DMS 273 (cell line): ENCODE measurements around the gene SLC36A4.
"Not testable (repeated sequence)": the region's sequence is repeated elsewhere in the genome, so short reads cannot be mapped to it uniquely, and the experiment has no call there.

ENCODE experiments used
- DNase-seq: peaks from one replicate; lab custom pipeline; 2025; ENCODE audit not compliant: unreplicated experiment; lab: John Stamatoyannopoulos, UW

Gene SLC36A4

DNA sequence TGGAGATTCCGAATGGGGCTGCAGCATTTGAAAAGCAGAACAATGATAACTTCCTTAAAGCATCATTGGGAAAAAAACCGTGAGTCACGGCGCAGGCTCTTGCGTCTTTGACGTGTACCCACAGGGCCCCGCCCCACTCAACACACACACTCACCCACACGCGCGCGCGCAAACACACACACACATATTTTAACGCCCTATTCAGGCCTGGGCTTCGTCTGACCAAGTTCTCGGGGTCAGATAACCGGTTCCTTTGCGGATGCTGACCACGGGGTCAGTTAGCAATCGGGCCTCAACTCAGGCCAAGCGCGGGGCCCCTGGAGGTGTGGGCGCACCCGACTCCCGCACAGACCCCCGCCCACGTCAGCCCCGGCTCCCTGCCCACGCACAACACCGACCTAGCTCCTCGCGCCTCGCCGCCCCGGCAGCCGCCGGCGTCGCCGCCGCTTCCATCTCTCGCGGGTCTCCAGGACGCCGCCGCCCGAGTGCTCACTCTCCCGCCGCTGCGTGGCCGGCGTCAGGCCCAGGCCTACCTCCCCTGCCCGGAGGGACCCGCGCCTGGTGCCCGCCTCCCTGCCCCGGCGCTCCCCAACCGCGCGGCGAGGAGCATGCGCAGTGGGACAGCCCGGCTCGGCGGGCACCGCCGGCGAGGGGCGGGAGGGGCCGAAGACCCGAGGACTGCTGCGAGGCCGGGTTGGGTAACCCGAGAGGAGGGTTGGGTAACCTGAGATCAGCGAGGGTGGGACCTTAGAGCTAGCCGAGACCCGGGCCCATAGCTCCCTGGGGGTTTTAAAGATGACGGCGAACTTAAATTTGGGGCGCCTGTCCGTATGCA, at the start of gene SLC36A4:
SLC36A4 (minus strand) TSS at position 612 of the 835 bp plus-strand sequence; CDS start at position 453, 159 bp downstream.
- DNase-seq, result peak; percentile 89

GRCh38 chr11:93246790-93247189, 49.0 kb upstream of the SLC36A4 start:
- DNase-seq, result not testable (repeated sequence)

- no peak for DNase-seq
These were observed 46.2 kb upstream of the SLC36A4 start for GRCh38 chr11:93244018-93244417.

- DNase-seq, result no peak
These were observed 42.2 kb upstream of the SLC36A4 start for GRCh38 chr11:93239966-93240365.

DNA sequence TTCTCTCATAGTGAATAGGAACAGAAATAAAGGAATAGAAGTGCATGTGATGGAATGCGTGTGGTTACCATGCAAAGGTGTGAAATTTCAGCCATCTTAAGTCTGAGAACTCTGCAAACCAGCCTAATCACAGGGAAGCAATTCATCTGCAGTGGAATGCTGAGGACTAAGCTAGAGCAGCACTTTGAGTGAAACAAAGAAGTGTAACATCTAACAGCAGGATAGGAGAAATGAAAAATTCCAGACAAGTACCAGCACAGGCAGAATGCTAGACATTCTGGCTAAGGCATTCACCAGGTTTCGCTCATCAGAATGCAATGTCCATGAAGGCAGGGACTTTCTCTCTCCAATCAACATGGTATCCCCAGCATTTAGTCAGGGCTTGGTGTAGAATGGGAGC, 41.2 kb upstream of the SLC36A4 start:
- no peak for DNase-seq

- DNase-seq, result peak; percentile 65
These were observed 39.2 kb upstream of the SLC36A4 start for GRCh38 chr11:93236741-93237675.

DNA sequence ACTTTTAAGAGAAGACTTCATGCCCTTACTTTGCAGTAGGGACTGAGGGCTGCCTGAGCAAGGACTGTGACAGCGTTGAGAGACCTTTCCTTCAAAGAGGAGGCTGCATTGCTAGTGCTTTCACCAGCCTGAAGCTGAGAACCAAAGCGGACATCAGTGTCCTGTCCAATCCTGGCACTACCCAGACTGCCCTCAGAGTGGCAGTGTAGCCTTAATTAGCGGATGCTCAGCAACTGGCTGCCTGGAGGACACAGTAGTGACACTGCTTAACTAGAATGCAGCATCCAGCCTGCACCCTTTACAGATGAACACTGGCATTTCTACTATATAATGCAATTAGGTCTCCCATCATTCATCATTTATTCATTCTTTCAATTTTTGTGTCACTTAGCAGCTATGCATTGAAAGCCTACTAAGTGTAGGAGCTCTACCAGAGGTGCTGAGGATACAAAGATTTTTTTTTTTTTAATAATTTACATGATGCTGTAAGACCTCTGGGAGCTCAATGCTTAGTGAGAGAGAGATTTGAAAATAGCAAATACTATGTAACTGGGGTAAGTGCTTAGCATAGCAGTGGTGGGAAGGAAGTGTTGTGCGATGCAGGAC, 36.9 kb upstream of the SLC36A4 start:
- peak; percentile 82 for DNase-seq

- no peak for DNase-seq
These were observed 32.1 kb upstream of the SLC36A4 start for GRCh38 chr11:93229876-93230275.

GRCh38 chr11:93225662-93226061, 27.9 kb upstream of the SLC36A4 start:
- peak; percentile 44 for DNase-seq

DNA sequence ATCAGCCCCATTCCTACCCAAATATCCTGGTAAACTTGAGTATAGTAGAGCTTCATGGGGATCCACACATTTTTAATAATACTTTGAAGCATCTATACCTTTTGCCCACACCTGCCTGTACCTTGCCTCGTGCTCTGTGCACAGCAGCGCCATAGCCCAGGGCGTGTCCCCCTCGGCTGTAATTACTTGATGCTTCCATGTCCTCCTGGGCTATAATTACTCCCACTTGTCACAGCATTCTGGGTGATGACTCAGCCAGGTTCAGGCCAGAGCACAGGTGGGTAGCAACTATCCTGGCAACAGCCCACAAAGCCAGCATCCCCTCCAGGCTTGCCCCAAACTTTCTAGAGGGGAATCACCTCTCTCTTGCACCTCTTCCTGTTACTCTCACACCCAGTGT, 23.7 kb upstream of the SLC36A4 start:
- DNase-seq, result no peak

DNA sequence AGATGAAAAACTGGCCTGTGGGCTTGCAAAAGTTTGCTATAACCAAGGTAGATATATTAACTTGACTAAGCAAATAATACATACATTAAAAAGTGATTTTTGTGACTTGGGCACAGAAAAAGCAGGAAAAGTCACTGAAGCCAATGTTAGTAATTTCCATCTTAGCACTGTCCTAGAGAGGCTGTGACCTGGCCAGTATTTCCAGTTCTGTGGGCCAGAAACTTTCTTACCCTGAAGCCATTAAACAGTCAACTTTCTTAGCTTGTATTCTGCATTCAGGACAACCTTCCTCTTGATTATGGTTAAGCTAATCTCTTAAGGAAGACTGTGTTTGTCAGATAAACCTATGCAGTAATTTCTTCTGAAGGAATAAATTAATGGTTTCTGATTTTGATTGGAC, 22.3 kb upstream of the SLC36A4 start:
- no peak for DNase-seq

DNA sequence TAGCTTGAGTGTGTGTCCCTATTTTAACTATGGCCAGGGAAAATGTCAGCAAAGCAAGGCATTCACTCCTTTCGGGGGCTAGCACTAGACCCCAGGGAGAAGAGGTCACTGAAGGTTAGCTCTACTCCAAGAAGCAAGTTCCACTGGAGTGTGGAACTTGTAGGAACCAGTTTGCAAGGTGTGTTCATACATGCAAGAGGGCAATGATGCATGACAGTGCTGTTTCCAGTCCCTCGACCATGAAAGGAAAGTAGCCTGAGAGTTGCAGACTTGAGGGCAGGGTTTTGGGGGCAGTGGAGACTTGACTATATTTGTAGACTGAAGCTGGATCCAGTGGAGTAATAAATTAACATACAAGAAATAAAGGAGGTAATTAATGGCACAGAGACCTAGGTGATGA, 21.6 kb upstream of the SLC36A4 start:
- no peak for DNase-seq

GRCh38 chr11:93216511-93217101, 18.8 kb upstream of the SLC36A4 start:
- peak; percentile 2 for DNase-seq

GRCh38 chr11:93213622-93214021, 15.8 kb upstream of the SLC36A4 start:
- DNase-seq, result no peak

DNA sequence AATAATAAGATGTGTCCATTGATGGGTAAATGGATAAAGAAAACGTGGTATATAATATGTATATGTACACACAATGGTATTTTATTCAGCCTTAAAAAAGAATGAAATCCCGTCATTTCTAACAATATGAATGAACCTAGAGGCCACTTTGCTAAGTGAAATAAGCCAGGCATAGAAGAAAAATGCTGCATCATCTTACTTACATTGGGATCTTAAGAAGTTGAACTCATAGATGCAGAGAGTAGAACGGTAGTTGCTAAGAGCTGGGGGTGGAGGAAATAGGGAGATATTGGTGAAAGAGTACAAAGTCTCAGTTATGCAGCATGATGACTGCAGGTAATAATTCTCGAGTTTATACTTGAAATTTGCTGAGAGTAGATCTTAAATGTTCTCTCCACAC, 14.3 kb upstream of the SLC36A4 start:
- DNase-seq, result no peak

- DNase-seq, result no peak
These were observed 11.7 kb upstream of the SLC36A4 start for GRCh38 chr11:93209466-93209865.

DNA sequence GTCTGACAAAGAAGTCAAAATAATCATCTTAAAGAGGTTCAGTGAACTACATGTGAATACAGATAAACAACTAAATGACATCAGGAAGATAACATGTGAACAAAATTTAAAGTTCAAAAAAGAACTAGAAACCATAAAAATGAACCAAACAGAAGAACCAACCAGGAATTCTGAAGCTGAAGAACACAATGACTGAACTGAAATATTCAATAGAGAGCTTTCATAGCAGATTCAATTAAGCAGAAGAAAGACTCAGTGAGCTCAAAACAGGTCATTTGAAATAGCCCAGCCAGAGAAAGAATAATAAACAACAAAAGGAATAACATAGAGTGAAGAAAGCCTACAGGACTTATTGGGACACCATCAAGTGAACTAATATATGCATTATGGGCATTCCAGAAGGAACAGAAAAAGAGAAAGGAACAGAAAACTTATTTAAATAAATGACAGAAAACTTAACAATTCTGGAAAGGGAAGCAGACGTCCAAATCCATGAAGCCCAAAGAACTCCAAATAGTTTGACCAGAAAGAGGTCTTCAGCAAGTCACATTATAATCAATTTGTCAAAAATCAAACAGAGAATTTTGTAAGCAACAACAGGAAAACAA, 11.0 kb upstream of the SLC36A4 start:
- DNase-seq, result no peak

DNA sequence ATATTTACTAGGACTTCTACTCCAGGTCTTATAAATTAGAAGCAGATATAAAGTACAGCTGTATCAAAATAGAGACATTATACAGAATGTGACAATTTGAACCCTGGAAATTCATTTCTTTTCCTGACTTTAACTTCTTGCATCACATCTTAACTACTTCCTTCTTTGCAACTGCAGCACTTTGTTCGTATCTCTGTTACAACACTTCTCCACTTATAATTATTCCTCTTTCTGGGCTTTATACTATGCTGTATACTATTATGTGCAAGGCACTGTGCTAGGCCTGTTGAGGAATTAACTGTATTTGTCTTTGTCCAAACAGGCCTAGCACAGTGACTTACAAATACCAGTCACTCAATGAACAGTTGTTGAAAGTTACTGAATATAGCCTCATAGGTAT, 1.8 kb upstream of the SLC36A4 start:
- DNase-seq, result no peak

DNA sequence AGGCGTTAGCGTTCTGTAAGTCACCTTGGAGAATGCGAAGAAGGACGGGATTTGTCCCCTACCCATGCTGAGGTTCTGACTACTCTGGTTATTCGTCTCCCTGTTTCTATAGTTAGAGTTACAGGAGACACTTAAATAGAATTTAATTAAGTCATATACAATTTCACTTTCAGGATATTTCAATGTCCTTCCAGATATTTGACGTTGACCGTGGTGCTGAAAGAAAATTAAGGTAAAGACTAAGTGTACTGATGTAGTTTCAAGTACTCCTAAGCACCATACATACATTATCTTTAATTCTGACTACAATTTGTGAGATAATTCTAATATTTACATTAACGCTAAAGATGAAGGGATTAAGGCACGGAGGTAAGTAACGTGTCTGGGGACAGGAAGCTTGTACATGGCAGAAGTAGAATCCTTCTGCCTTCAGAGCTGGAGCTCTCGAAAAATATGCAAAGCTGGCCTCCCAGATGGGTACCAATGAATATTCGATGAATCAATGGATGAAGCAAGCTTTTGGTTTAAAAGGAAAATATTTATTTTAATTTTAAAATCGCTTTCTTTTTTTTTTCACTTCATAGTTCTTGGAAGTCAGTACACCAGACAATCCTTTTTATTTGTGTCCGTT, 539 bp upstream of the SLC36A4 start:
- peak; percentile 27 for DNase-seq

DNA sequence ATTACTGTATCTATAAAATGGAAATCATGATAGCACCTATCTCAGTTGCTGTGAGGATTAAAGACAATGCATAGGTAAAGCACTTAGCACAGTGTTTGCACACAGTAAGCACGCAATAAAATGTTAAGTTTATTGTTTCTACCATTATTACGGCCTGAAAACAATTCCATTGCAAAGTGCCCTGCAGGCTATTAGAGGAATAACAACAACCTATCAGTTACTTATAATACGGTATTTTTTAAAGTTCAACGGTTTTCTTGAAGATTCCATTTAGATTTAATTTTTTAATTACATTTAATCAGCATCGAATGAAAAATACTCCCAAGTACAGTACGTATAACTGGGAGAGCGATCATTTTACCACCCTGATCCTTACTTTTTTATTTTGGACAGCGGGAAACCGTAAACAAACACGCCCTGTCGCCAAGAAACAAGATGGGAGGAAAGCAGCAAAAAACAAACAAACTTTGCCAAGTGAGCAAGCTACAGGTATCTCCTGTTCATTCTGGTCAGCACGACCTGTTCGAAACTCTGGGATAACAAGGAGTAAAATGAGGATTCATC, 893 bp downstream of the SLC36A4 start:
- peak; percentile 9 for DNase-seq
